NCI-H187 treated with DMSO at 0.1 percent for 48 hours (cell line): ENCODE measurements around the gene CCL4L2.
"Not testable (repeated sequence)": the region's sequence is repeated elsewhere in the genome, so short reads cannot be mapped to it uniquely, and the experiment has no call there.

Experiments
- DNase-seq: peaks from one replicate; lab custom pipeline; 2025; lab: John Stamatoyannopoulos, UW

The CCL4L2 gene

GRCh38 chr17:36195434-36196130, 15.3 kb upstream of the CCL4L2 start:
- no peak for DNase-seq

DNA sequence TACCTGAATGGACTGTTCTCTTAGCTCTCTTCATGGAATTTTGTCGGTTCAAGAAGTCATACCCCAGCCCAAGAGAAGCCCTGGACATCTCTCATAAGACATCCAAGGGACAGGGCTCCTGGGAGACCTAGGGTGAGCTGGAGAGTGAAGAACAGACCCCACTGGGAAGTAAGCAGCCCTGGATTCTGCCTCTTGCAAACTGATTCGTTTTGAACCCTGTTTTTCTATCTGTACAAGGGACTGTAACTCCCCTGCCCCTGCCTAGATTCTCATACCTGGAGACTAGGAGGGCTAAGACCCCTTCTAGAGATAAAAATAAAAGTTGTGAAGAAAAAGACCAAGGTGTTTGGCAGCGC, 14.8 kb upstream of the CCL4L2 start:
- no peak for DNase-seq

- no peak for DNase-seq
Observed at GRCh38 chr17:36197387-36197703, 13.5 kb upstream of the CCL4L2 start.

DNA sequence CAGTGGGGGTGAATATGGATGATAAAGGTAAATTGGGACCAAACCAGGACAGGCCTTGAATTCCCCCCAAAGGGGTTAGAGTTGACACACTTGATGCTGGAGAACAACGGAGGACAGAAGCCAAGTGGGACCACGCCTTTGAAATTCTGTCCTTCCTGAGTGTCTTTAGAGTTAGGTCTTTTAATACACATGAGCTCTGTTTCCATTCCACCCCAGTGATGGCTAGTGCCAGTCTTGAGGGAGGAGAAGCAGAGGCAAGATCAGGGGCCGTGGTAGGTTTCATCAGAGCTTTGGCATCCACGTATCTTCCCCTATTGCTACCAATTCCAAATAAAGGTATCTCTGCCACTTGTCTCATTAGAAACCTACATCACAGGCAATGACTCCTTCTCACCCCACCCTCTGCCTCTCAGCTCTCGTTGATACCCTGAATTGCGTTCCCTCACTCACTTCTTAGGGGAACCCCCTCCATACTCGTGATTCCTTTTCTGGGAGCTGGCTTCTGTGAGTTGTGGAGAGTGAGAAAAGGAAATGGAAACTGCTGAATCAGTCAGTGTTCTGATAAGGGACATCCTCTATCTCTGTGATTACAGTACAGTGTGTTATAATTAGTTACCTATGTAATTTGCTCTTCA, 11.9 kb upstream of the CCL4L2 start:
- no peak for DNase-seq

GRCh38 chr17:36201102-36201501, 9.8 kb upstream of the CCL4L2 start:
- not testable (repeated sequence) for DNase-seq

GRCh38 chr17:36201506-36201905, 9.4 kb upstream of the CCL4L2 start:
- not testable (repeated sequence) for DNase-seq

GRCh38 chr17:36203335-36203734, 7.5 kb upstream of the CCL4L2 start:
- DNase-seq: no peak

GRCh38 chr17:36204724-36205500, 6.0 kb upstream of the CCL4L2 start:
- DNase-seq: no peak

DNA sequence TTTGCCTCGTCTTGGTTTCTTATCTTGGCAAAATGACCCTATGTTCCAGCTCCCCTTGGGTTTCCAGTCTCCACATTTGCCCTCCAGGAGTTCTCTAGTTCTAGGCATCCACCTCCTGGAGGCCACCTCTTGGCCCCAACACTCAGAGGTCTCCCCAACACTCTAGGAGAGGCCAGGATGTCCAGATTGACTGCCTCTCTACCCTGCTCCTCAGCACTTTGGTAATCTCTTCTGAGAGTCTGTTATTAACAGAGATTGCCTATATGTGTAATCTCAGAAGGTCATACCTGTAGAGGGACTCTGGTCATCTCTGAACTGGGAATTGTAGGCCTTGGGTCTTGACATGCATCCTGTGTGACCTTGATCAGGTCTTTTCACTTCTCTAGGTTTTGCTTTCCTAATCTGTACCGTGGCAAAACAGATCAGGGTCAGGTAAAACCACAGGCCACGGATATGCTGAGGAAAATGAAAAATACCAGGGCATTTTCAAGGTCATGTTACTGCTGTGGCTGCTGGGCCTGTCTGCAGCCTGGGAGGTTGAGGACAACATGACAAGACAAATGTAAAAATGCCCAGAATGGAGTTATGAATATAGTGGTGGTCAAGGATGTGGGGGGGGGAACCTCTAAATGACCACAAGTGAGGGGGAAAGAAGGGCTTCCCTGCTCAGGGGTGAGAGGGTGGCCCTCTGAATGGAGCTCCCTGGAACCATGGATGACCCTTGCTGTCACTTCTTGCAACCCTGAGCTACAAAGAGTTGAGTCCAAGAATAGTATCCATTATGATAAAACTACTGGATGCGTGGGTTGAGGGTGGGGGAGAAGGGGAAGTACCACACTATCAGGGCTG, 5.0 kb upstream of the CCL4L2 start:
- no peak for DNase-seq

DNA sequence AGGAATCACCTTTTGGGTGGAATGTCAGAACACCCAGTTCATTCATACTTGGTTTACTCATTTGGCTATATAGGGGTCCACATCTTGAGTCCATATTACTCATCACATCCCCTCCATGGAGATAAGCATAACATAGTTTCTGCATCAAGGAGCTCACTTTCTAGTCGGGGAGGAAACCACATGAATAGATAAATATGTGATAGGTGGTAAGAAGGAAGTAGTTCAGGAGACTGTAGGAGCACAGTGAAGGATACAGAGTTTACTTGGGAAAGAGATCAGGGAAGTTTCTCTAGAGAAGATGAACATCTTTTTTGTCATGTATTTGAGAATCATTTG, 4.4 kb upstream of the CCL4L2 start:
- DNase-seq: not testable (repeated sequence)

DNA sequence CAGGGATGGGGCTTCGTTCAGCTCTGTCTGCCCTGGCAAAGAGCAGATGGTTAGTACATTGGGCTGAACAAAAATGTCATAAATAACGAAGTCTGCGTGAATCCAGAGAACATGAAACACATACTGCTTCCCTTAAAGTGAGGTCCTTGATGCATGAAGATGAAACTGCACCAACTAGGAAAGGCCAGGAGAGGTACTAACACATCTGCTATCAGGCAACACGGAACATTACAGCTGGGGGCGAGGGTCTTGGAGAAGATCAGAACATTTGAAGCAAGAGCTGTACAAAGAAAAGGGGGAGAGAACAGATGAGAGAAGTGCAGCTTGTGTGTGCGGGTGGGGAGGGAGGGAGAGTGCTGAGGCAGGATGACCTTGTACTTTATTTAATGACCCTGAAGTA, 3.5 kb upstream of the CCL4L2 start:
- DNase-seq: not testable (repeated sequence)

DNA sequence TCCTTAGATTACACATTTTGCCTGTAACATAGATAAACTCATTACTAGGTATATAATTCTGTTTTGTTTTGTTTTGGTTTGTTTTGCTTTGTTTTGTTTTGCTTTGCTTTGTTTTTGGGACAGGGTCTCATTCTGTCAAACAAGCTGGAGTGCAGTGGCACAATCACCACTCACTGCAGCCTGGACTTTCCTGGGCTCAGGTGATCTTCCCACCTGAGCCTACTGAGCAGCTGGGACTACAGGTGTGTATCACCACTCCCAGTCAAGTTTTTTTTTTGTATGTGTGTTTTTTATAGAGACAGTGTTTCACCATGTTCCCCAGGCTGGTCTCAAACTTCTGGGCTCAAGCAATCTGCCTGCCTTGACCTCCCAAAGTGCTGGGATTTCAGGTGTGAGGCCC, 1.3 kb upstream of the CCL4L2 start:
- no peak for DNase-seq

GRCh38 chr17:36211484-36212271, 815 bp downstream of the CCL4L2 start:
- not testable (repeated sequence) for DNase-seq

DNA sequence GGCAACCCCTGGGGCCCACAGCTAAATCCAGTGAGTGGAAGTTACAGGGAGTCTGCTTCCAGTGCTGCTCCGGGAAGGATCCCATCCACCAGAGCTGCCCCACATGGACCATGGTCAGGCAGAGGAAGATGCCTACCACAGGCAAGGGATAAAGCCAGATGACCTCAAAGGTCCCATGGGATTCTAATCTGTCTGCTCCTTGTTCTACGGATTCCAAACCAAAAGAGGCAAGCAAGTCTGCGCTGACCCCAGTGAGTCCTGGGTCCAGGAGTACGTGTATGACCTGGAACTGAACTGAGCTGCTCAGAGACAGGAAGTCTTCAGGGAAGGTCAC, 1.4 kb downstream of the CCL4L2 start:
- DNase-seq: no peak

GRCh38 chr17:36212966-36213365, 2.1 kb downstream of the CCL4L2 start:
- DNase-seq: no peak

DNA sequence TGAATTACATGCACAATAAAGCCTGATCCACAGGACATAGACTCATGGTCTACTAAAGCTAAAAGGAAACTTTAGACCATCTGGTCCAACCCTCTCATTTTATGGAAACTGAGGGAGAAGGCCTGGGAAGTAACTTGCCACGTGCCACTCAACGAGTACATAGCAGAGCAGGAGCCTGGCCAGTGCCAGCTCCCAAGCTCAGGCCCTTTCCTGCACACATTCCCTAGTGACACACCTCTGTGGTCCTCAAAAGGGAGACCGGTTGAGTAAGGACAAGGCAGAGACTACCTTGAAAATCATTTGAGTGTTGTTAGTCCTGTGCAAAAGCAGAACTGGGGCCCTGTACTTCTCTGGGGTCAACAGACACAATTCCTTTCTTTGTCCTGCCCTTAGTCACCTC, 2.8 kb downstream of the CCL4L2 start:
- DNase-seq: no peak

DNA sequence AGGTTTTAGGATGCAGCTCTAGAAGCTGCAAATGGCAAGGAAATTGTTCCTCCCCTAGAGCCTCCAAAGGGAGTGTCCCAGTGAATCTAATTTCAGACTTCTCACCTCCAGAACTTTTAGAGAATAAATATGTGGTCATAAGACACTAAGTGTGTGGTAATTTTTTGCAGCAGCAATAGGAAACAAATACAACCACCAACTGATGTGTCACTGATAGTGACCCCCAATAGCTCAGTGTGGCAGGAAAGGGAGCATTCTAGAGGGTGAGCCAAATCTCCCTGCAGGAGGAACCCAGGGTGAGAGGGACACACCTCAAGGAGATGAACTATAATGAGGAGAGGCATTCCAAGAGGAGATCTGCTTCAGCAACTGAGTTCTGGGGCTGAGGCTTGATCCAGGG, 4.1 kb downstream of the CCL4L2 start:
- no peak for DNase-seq

DNA sequence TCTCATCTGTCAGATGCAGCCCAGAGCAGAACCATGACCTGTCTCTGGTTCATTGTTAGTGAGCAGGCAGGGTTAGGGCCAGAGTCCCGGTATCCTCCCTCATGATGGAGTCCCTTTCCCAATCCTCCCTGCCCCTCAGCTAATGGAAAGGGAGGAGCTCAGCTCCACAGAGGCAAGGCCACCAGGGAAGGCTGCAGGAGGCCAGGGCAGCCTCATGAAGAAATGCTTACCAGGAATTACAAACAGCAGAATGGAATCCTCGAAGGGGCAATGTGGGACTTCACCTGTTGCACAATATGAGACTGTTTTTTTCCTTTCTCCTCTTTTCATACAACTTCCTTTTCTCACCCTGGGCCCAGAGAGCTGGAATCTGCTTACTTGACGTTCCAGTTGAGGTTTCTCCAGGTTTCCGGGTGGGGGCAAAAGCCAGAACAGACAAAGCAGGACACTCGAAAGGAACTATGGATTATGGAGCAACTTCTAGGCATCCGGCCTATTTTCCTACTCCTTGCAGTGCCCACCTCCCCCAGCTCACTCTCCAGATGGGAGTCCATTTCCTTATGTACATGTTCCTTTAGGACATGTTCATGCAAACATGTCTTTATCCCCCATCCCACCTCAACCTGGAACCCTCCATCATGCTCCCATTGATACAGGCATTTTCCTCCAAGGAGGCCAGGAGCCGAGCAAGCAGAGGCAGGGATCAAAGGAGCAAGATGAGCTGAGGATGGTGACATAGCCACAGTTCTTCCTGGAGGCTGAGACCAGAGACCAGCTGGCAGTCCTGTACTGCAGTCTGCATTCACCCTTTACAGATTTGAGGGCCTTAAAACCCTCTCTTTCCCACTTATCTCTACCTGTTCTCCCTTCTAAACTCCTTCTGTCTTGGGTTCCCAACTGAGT, 4.8 kb downstream of the CCL4L2 start:
- not testable (repeated sequence) for DNase-seq

DNA sequence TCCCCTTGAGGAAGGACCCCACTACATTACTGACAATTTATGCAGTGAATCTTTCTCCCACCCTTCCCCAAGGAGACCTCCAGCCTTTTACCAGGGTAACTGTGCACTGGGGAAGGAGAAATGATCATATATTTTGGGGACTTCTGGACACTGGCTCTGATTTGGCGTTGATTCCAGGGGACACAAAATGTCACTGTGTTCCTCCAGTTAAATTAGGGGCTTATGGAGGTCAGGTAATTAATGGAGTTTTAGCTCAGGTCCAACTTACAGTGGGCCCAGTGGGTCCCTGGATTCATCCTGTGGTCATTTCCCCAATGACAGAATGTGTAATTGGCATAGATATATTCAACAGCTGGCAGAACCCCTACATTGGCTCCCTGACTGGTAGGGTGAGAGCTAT, 8.7 kb downstream of the CCL4L2 start:
- DNase-seq: not testable (repeated sequence)

- not testable (repeated sequence) for DNase-seq
Observed at GRCh38 chr17:36220737-36221580, 10.1 kb downstream of the CCL4L2 start.
